ENCODE measurements around the gene SOS2.
"Not testable (repeated sequence)": the region's sequence is repeated elsewhere in the genome, so short reads cannot be mapped to it uniquely, and the experiment has no call there.

The SOS2 gene

GRCh38 chr14:50083467-50084337 lies 147.7 kb downstream of the SOS2 start:
- DNase-seq, result peak; percentile 40 to 50

GRCh38 chr14:50082784-50083466 lies 148.5 kb downstream of the SOS2 start:
- DNase-seq, result peak; percentile 67 to 74

- DNase-seq, result no peak
Observed at GRCh38 chr14:50082308-50082742, 149.1 kb downstream of the SOS2 start.

GRCh38 chr14:50079103-50079502 lies 152.3 kb downstream of the SOS2 start:
- DNase-seq, result not testable (repeated sequence)

- not testable (repeated sequence) for DNase-seq
Observed at GRCh38 chr14:50073663-50074062, 157.7 kb downstream of the SOS2 start.

- no peak for DNase-seq
Observed at GRCh38 chr14:50072395-50072794, 159.0 kb downstream of the SOS2 start.

GRCh38 chr14:50070840-50071548 lies 160.4 kb downstream of the SOS2 start:
- no peak for DNase-seq

- no peak for DNase-seq
Observed at GRCh38 chr14:50070230-50070629, 161.1 kb downstream of the SOS2 start.

GRCh38 chr14:50069325-50069724 lies 162.1 kb downstream of the SOS2 start:
- DNase-seq, result no peak

- no peak for DNase-seq
Observed at GRCh38 chr14:50068496-50068895, 162.9 kb downstream of the SOS2 start.

- no peak for DNase-seq
Observed at GRCh38 chr14:50067723-50068495, 163.5 kb downstream of the SOS2 start.
